ENCODE measurements around the gene CHMP4B.

GRCh38 chr20:33777816-33778215 lies 33.3 kb upstream of the CHMP4B start:
- TF ChIP-seq CTCF (IDR thresholded peaks at IDR 0.05; ENCODE audit: low read depth, low read length, missing input control) (no peak), REST (IDR thresholded peaks at IDR 0.05) (no peak), TAF1 (conservative IDR thresholded peaks at IDR 0.05) (no peak), ATF3 (IDR thresholded peaks at IDR 0.05) (no peak), MAX (IDR thresholded peaks at IDR 0.05) (no peak), EGR1 (IDR thresholded peaks at IDR 0.05; ENCODE audit: low read depth in 2 of 2) (no peak), JUND (IDR thresholded peaks at IDR 0.05) (no peak)

All from liver (tissue), 3 donors.